GM18508 (cell line): ENCODE measurements around the gene PRDX6.
"Not testable (repeated sequence)": the region's sequence is repeated elsewhere in the genome, so short reads cannot be mapped to it uniquely, and the experiment has no call there.

Source experiments
- ATAC-seq: cut with Tn5 transposase; IDR thresholded peaks from one replicate; pipeline ENCODE4 v1.9.1; 2021; ENCODE audit warnings: moderate number of reproducible peaks; ENCODE audit not compliant: insufficient read depth, unreplicated experiment

The PRDX6 gene

DNA sequence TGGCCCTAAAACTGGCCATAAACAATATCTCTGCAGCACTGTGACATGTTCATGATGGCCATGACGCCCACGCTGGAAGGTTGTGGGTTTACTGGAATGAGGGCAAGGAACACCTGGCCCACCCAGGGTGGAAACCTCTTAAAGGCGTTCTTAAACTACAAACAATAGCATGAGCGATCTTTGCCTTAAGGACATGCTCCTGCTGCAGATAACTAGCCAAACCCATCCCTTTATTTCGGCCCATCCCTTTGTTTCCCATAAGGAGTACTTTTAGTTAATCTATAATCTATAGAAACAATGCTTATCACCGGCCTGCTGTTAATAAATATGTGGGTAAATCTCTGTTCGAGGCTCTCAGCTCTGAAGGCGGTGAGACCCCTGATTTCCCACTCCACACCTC, 16.0 kb downstream of the PRDX6 start:
- ATAC-seq, result not testable (repeated sequence)

DNA sequence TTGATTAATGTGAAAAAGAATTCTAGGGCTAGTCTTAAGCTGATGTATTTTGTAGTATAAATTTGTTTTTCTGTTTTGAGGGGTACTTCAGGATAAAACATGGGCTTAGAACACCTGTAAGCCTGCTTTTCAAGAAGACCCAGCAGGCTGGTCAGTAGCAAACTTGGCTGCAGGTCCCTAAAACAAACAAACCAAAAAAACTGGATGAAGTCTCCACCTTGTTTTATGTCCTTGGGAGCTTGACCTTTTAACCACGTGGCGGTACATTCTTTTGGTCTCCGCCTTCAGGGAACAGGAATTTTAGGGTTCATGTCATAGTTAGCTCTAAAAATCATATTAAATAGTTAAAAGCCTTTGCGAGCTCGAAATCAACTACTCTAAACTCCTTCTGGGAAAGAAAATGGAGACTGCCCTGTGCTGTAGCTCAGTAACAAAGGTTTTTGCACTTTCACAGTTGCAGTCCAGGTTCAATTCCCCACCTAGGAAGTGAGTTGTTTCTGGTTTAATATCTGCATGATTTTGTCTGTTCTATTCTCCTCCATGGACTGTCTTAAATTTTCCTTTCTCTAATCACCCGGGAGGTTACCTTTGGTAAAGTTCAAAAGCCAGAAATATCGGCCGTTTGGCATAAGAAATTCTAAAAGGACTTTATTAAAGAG, 18.6 kb downstream of the PRDX6 start:
- ATAC-seq, result no peak

DNA sequence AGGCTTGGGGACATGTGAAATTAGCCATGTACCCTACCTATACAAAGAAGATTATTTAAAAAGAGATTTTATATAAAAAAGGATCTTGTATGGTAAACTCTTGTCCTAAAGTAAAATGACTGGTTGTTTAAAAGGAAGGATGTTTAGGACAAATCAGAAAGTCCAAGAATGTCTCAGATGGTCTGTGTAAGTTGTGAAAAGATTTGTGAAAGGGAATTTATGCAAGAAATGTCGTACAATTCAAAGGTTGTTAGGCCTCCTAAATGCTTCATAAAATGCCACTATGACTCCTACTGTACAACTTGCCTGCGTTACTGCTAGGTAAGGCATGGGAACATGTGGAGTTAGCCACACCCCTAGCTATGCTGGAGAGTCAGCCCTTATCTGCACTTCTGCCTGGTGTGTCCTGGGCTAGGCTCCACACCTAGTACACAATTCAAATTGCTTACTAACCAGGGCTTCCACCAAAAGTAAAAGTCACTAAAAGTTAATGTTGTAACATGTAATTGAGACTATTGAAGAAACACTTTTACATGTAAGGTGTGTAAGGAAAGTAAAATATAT, 19.7 kb downstream of the PRDX6 start:
- no peak for ATAC-seq

GRCh38 chr1:173499729-173500128, 22.6 kb downstream of the PRDX6 start:
- no peak for ATAC-seq

GRCh38 chr1:173502104-173502503, 25.0 kb downstream of the PRDX6 start:
- ATAC-seq, result no peak

DNA sequence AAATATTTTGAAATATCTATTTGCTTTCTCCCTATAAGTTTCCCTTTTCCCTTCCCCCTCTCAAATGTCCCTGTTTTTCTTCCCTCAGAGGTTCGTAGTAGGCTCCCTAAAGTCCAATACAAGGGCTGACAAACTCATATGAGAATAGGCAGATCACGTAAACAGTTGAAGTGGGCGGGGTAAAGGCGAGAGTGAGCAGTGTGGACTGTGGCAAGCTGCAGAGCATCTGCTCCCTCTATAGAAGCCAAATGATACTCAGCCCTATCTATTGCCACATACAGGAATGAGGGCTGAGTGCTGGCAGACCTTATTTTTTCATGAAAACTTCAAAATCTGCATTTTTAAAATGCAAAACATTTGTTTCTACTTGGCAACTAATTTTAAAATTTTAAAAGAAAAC, 26.3 kb downstream of the PRDX6 start:
- no peak for ATAC-seq

DNA sequence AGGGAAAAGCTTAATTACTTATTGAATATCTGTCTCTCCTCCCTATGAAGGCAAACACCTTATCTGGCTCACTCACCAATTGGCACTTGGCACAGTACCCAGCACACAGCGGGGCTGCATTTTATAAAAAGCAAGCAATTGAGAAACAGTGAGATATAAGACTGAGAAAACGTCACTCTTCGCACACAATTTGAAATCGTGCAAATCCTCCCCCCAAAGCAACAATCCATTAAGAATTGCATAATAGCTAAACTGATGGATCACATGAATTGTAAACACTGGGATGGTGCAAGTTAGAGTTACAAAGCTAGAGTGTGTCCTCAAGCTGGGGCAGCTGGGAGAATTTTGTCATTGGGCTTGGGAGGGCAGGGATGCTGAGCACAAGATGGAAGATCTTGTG, 27.1 kb downstream of the PRDX6 start:
- ATAC-seq, result no peak

DNA sequence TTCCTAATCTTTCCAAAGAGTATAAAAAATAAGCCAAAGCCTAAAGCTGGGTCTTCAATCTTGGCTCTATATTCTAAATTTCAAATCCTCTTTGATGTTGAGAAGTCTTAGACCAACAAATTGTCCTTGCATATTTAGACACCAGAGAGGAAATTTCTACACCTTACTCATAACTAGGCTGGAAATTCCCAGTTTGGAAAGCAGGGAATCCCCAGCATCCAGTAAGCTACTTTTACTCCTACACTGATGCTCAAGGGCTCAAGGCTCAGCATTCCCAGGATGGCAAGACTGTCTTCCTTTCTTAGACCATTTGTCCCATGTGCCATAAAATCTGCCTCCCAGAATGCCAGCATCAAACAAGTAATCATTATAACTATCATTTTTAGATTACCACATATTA, 28.3 kb downstream of the PRDX6 start:
- no peak for ATAC-seq

GRCh38 chr1:173506437-173506836, 29.3 kb downstream of the PRDX6 start:
- no peak for ATAC-seq

- no peak for ATAC-seq
These were observed 30.2 kb downstream of the PRDX6 start for GRCh38 chr1:173507205-173507846.

- no peak for ATAC-seq
These were observed 30.7 kb downstream of the PRDX6 start for GRCh38 chr1:173507847-173508209.

GRCh38 chr1:173508541-173508940, 31.4 kb downstream of the PRDX6 start:
- no peak for ATAC-seq

DNA sequence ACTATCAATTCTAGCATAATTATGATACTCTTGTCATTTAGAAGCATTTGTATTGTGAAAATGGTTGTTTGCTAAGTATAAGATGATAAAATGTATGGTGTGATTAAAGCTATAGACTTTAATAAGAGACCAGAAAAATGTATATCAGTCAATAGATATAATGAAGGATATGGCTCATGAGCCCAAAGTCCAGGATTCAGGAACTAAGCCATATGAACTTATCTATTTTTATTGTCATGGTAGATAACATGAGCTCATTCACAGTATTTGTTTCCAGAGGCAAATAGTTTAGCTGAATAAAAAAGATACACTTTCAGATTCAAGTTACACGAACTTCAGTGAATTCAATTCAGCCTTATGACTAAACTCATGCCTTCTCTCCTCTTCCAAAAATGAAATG, 32.7 kb downstream of the PRDX6 start:
- no peak for ATAC-seq

DNA sequence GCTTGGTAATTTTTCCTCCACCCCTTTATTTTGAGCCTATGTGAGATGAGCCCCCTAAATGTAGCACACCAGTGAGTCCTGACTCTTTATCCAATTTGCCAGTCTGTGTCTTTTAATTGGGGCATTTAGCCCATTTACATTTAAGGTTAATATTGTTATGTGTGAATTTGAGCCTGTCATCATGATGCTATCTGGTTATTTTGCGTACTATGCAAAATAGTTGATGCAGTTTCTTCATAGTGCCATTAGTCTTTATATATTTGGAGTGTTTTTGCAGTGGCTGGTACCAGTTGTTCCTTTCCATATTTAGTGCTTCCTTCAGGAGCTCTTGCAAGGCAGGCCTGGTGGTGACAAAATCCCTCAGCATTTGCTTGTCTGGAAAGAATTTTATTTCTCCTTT, 37.4 kb downstream of the PRDX6 start:
- not testable (repeated sequence) for ATAC-seq

- no peak for ATAC-seq
These were observed 43.7 kb downstream of the PRDX6 start for GRCh38 chr1:173520799-173521198.

DNA sequence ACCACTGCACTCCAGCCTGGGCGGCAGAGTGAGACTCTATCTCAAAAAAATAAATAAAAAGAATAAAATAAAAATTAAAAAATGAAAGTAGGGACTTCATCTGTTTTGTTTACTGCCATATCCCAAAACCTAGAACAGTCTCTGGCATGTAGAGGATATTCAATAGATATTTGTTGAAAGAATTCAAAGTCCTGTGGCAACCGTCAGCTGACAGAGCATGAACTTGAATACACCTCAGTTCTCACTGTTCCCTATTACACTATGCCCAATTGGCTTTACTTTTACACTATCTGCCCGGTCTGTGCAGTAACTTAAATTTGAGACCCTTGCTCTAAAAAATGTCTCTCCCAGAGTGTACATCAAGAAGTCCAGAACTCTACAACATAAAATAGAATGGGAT, 46.2 kb downstream of the PRDX6 start:
- no peak for ATAC-seq

- no peak for ATAC-seq
These were observed 48.8 kb downstream of the PRDX6 start for GRCh38 chr1:173525926-173526325.

DNA sequence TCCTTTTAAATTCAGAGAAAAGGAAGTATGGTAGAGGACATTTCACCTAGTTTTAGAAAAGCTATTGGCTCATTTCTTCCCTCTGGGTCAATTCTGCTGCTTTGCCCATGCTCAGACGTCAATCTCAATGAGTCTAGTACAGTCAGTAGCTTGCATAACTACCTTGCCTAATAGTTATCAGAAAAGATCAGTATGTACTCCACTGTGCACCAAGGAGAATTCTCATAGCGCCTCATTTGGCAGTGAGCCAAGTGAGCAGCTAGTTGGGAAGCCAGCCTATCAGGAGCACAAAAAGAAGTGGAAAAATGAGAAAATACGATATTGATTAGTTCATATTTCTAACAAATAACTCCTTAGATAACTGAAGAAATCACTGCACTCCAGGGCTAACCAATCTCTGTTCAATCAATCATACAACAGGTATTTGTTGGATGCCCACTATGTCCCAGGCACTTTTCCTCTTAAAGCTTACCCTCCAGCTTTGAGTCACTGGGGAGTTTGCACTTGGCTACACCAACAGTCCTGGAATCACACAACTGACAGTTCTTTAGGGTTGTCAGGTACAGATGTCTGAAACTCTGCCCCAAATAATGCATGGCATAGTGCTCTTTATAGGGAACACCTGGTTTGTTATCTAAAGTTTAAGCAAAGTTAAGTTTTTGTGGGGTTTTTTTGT, 50.2 kb downstream of the PRDX6 start:
- ATAC-seq, result no peak

- no peak for ATAC-seq
These were observed 52.0 kb downstream of the PRDX6 start for GRCh38 chr1:173529106-173529505.

GRCh38 chr1:173530795-173531693, 53.9 kb downstream of the PRDX6 start:
- no peak for ATAC-seq
